NCI-H510A treated with DMSO at 0.1 percent for 48 hours (cell line): ENCODE results near the gene ZNHIT2.
"Not testable (repeated sequence)": the region's sequence is repeated elsewhere in the genome, so short reads cannot be mapped to it uniquely, and the experiment has no call there.

Experiments used
- DNase-seq: peaks from one replicate; lab custom pipeline; 2025; lab: John Stamatoyannopoulos, UW

Gene ZNHIT2

GRCh38 chr11:65117206-65118096 is at the start of gene ZNHIT2:
TSS of gene ZNHIT2 (minus strand) at chr11:65117701. CDS start at chr11:65117653, 48 bp downstream.
- peak; percentile 99 for DNase-seq

DNA sequence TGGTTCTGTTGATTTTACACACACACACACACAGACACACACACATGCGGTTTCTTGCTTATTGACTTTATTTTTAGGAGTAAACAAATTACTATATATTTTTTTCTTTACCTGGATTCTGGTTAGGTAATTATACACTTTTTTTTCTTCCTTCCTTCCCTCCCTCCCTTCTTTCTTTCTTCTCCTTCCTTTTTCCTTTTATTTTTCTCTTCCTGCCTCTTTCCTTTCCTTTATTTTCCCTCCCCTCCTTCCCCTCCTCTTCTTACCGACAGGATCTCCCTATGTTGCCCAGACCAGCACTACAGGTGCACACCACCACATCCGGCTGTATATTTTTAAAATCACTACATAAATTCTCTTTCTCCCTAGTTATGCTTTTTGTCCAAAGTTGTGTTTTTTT is 49.4 kb upstream of the ZNHIT2 start:
- no peak for DNase-seq

DNA sequence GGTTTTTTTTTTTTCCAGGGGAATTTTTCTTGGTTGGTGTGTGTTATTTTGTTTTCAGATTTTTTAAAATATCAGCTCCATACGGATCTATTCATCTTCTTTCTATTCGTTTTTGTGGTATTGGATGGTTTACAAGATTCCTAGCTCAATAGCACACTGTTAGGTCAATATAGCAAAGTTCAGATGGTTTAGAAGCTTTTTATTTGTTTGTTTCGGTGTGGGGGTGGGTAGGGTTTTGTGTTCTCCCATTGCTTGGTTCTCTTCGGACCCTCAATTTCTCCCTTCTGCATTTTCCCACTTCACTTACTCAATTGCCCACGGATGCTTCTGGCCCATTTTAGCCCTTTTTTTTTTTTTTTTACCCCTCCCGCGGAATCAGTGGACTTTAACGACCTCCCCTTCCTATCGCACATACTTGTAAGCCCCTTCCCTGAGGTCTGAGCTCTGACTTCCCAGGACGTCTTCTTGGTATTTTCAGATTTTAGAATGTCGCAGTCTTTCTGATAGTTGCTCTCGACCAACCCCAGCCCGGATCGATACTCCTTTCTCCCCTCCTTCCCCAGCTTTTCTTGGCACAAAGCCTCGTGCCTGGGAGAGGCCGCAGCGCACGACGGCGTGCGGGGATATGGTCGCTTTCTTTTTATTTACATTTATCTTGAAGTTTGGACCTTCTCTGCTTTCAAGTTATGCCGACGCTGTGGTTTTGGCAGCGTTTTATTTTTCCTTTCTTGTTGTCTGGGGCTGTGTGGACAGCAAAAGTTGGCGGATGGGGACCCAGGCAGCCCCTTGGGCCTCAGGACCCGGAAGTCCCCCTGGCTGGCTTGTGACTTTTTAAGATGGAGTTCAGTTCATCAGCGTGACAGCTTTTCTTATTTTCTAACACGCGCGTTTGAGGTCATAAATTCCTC is 48.2 kb upstream of the ZNHIT2 start:
- no peak for DNase-seq

- DNase-seq = no peak
Observed at GRCh38 chr11:65163684-65164083, 46.2 kb upstream of the ZNHIT2 start.

DNA sequence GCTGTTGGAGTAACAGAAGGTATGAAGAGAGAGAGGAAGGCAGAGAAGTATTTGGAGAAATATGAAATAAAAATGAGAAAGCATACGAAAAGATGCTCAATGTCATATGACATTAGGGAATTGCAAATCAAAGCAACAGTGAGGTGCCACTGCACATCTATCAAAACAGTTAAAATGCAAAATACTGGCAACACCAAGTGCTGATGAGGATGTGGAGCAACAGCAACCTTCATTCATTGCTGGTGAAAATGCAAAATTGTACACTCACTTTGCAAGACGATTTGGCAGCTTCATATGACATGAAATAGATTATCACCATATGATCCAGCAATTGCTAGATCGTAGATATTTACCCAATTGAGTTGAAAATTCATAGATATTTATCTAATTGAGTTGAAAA is 43.1 kb upstream of the ZNHIT2 start:
- no peak for DNase-seq

DNA sequence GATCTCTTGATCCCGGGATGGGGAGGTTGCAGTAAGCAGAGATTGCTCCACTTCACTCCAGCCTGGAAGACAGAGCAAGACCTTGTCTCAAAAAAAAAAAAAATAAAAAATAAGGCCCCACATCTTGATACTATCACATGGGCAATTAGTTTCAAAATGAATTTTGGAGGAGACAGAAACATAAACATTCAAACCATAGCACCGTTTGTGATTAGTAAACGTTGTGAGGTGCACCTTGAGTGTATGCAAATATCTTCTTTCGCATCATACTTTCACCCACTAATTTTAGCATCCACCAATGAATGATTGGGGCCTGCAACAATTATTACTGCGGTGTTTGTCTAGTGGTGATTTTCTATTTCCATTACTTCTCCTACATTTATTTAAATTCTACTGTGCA is 41.5 kb upstream of the ZNHIT2 start:
- no peak for DNase-seq

DNA sequence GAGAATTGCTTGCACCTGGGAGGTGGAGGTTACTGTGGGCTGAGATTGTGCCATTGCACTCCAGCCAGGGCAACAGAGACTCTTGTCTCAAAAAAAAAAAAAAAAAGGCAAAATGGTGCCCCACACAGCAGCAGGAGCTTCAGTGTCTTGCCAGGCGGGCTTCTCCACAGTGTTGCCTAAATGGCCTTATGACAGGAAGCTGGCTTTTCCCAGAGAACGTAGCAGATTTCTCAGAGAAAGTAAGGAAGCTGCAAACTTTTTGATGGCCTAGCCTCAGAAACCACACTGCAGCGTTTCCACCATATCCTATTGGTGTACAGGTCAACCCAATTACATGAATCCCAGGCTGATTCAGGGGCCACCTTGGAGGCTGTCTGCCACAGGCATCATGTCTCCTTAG is 39.8 kb upstream of the ZNHIT2 start:
- no peak for DNase-seq

- no peak for DNase-seq
Observed at GRCh38 chr11:65156926-65157325, 39.4 kb upstream of the ZNHIT2 start.

GRCh38 chr11:65156256-65156655 is 38.8 kb upstream of the ZNHIT2 start:
- no peak for DNase-seq

DNA sequence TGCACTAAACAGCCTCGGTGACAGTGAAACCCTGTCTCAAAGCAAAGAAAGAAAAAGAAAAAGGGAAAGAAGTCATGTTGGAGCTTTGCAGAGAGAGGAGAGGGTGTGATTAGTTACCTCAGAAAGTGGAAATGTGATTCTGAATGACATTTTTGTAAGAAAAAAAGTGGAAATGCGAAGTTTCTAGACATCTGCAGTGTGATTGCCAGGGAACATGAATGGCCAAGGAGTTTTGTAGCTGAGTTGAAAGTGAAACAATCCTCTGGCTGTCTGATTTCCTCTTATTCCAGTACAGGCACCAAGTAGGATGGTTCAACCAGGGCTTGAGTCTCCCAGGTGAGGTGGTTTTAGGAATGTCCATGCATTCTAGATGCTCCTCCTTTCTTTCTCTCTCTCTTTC is 34.6 kb upstream of the ZNHIT2 start:
- no peak for DNase-seq

DNA sequence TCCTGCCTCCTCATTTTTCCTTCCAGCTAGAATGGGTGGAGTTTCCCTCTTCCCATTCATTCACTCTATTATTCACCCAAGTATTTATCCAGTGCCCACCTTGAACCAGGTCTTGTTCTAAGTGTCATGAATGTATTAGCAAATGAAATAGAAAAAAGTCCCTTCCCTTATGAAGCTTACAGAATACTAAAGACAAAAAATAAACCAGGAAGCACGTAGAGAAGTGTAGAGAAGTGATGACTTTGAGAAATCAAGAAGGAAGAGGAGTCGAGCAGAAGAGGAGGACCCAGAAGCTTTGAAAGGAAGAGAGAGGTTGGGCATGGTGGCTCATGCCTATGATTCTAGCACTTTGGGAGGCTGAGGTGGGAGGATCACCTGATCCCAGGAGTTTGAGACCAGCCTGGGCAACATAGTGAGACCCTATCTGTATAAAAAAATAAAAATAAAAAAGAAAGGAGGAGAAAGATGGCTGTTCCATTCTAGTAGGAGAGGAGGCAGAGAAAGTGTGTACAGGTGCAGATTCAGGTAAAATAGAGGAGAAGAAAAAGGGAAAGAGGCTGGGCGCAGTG is 33.9 kb upstream of the ZNHIT2 start:
- DNase-seq = no peak

DNA sequence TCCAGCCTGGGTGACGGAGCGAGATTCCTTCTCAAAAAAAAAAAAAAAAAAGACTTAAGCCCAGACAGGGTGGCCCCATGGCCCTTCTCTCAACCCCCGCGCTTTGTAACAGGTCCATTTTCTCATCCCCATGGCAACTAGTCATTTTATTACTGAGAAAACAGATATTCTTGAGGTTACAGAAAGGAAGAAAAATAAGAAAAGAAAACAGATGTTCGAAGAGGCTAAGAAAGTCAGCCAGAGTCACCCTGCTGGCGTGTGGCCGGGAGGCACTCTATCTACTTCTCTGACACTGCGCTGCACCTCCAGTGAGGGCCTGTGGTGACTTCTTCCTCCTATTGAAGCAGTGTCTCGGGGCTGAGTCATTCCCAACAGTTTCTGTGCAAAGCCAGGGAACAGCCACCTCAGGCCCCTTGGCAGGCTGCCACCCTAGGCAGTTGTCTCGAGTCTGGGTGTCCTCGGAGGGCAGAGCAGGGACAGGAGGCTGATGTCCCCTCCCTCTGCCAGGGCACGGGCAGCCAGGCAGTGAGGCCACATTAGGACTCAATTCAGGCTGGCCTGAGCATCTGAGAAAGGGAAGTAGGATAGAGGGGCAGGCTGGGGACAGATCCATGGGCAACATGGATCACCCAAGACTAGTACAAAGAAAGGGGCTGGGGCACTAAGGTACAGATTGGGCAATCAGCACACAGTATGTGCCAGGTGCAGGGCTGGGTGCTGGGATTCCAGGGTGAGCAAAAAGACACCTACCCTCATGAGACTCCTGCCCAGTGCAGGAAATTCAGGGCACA is 33.2 kb upstream of the ZNHIT2 start:
- DNase-seq = peak; percentile 76

DNA sequence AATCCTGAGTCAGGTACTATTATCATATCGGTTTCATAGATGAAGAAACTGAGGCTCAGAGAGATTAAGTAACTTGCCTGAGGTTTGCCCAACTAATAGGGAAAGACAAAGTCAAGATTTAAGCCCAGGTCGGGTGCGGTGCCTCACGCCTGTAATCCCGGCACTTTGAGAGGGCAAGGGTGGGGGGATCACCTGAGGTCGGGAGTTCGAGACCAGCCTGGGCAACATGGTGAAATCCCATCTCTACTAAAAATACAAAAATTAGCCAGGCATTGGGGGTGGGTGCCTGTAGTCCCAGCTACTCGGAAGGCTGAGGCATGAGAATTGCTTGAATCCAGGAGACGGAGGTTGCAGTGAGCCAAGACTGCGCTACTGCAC is 32.6 kb upstream of the ZNHIT2 start:
- DNase-seq = not testable (repeated sequence)

DNA sequence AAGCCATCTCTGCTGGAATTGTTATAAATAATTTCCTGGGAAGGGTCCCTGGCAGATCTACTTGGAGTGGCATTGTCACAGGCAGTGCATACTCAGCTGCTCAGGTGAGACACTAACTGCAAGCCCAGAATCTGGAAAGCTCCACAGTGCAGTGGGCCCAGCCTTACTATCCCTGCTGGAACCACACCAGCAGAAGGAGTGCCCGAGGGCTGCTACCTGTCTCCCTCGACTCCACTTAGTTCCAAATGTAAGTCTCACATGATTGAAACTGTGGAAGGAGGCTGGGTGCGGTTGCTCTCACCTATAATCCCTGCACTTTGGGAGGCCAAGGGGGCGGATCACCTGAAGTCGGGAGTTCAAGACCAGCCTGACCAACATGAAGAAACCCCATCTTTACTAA is 31.2 kb upstream of the ZNHIT2 start:
- no peak for DNase-seq

DNA sequence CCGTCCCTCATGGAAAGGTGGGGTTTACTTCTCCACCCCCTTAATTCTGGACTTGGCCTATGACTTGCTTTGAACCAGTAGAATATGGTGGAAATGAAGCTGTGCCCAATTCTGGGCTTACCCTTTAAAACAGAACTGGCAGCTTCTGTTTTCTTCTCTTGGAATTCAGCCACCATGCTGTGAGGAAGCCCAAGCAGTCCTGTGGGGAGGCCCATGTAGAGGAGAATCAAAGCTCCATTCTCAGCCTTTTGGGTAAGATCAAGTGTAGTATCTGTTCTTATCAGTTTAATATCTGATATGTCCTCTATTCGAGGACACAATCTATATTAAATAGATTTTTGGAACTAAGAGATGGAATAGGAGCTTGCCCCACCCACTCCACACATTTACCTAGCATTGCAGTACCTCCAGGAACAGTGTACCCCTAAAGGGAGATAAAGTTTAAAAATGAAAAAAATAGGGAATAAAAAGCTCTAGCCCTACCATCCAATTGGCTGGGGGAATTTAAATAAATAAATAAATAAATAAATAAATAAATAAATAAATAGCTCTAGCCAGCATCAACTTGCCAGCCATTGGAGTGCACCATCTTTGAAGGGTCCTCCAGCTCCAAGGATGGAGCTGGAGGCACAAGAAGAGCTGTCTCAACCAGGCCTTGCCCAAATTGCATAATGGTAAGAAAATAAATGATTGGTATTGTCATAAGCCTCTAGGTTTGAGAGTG is 30.0 kb upstream of the ZNHIT2 start:
- DNase-seq = no peak

DNA sequence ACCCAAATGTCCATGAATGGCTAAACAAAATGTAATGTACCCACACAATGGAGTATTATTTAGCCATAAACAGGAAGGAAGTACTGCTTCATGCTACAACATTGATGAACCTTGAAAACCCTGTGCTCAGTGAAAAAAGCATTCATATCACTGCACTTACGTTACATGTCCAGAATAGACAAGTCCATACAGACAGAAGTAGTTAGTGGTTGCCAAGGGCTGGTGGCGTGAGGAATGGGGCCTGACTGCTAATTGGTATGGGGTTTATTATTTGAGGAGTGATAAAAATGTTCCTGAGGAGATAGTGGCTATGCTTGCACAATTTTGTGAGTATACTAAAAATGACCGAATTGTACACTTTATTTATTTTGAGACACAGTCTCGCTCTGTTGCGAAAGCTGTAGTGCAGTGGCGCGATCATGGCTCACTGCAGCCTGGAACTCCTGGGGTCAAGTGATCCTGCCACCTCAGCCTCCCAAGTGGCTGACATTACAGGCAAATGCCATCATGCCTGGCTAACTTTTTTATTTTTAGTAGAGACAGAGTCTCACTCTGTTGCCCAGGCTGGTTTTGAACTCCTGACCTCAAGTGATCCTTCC is 24.5 kb upstream of the ZNHIT2 start:
- DNase-seq = no peak

DNA sequence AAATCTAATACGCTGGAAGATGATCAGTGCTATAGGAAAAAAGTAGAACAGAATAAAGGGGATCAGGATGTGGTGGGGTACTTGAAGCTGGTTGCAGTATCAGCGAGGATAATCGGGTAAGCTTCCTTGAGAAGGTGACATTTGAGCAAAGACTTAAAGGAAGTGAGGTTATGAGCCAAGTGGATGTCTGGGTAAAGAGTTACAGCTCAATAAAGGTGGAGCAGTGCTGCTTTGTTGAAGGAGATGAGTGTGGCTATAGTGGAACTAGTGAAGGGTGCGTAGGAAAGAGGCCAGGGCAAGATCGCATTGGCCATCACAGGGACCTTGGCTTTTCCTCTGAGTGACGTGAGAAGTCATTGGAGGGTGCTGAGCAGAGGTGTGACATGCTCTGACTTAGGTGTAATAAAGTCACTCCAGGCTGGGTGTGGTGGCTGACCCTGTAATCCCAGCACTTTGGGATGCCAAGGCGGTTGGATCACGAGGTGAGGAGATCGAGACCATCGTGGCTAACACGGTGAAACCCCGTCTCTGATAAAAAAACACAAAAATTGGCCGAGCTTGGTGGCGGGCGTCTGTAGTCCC is 19.1 kb upstream of the ZNHIT2 start:
- no peak for DNase-seq

- DNase-seq = no peak
Observed at GRCh38 chr11:65135633-65136145, 18.2 kb upstream of the ZNHIT2 start.

- DNase-seq = peak; percentile 99
Observed at GRCh38 chr11:65134952-65135632, 17.6 kb upstream of the ZNHIT2 start.
